Endothelial cell of umbilical vein (primary cell): ENCODE data around the gene IRF3. TPM values are rescaled to one million over a fixed set of nuclear protein-coding genes. Genes with fewer than 3 reads are reported as not detected.

Experiments used
- BruUV-seq: library from RNA; stranded (reverse); fragments of 400-500 nt; replicated peaks from 2 replicates; lab custom pipeline; 2021; lab: Mats Ljungman, UMichigan
- CTCF ChIA-PET: fragments of 300-600, 350-600 bp; sonication (Branson Sonifier 250); formaldehyde crosslinking; loops from one replicate; lab custom pipeline; 2021; ENCODE audit warnings: antibody characterized with exemption, inconsistent platforms; lab: Charles Lee
- POLR2A ChIA-PET: fragments of 300-600, 350-600 bp; sonication (Branson Sonifier 250); formaldehyde crosslinking; loops from one replicate; lab custom pipeline; 2021; ENCODE audit warnings: antibody characterized with exemption, inconsistent platforms; lab: Charles Lee
- DNase-seq: peaks from one replicate; pipeline ENCODE4 v3.0.0-alpha.2; 2011; ENCODE audit warnings: low read depth, low spot score
- FAIRE-seq: peaks from 2 replicates; lab custom pipeline; 2011; peaks lifted over from hg19 to GRCh38; lab: Jason Lieb, UNC
- H2AFZ ChIP-seq: 2 replicates; pipeline ENCODE4 v1.6.0; 2012; ENCODE audit warnings: low read depth, low read length, control low read depth, inconsistent platforms
- H3K27ac ChIP-seq: 2 replicates; pipeline ENCODE4 v1.5.1; 2011; ENCODE audit warnings: low read depth, mild to moderate bottlenecking, control low read depth, low read length, moderate library complexity; ENCODE audit not compliant: insufficient read depth
- H3K27me3 ChIP-seq, 2 experiments: 2 replicates each; pipeline versions ENCODE4 v1.6.0 to v1.6.1; 2011; ENCODE audit warnings: low read length in 2 of 2, mixed read lengths in 1 of 2; ENCODE audit not compliant: control insufficient read depth in 2 of 2, insufficient read depth in 2 of 2
- H3K36me3 ChIP-seq, 2 experiments: 2 replicates in 1 of 2; 3 replicates in 1 of 2; pipeline ENCODE4 v1.5.1; 2011; ENCODE audit warnings: low read length in 2 of 2, mild to moderate bottlenecking in 1 of 2, moderate library complexity in 1 of 2; ENCODE audit not compliant: control insufficient read depth in 2 of 2, insufficient read depth in 2 of 2; ENCODE audit errors: extremely low read depth in 1 of 2
- H3K4me1 ChIP-seq: 3 replicates; pipeline ENCODE4 v1.5.1; 2011; ENCODE audit warnings: mild to moderate bottlenecking, low read length; ENCODE audit not compliant: control insufficient read depth, insufficient read depth; ENCODE audit errors: extremely low read depth
- H3K4me2 ChIP-seq: 2 replicates; pipeline ENCODE4 v1.6.1; 2011; ENCODE audit warnings: low read length, control low read depth, mixed read lengths; ENCODE audit not compliant: insufficient read depth
- H3K4me3 ChIP-seq, 3 experiments: fragments of 200-600 bp in 1 of 3; sonication (generic), shearing (Covaris generic) in 1 of 3; replicated peaks in 1 of 3; 2 replicates each; pipeline ENCODE4 v1.5.1; 2011 to 2016; ENCODE audit warnings: control low read depth in 3 of 3, low read length in 3 of 3, mild to moderate bottlenecking in 2 of 3, inconsistent platforms in 1 of 3, low read depth in 1 of 3, moderate library complexity in 1 of 3; ENCODE audit not compliant: insufficient read depth in 1 of 3
- H3K79me2 ChIP-seq: 2 replicates; pipeline ENCODE4 v1.6.0; 2012; ENCODE audit warnings: low read length, inconsistent platforms; ENCODE audit not compliant: control insufficient read depth, insufficient read depth
- H3K9ac ChIP-seq: replicated peaks from 2 replicates; pipeline ENCODE3; 2011; ENCODE audit warnings: low read length, control low read depth; ENCODE audit not compliant: insufficient read depth; ENCODE audit errors: extremely low read depth
- H3K9me1 ChIP-seq: replicated peaks from 3 replicates; pipeline ENCODE4 v1.6.0; 2011; ENCODE audit warnings: mild to moderate bottlenecking, low read length; ENCODE audit not compliant: control insufficient read depth, insufficient read depth; ENCODE audit errors: extremely low read depth
- H3K9me3 ChIP-seq: replicated peaks from 2 replicates; pipeline ENCODE4 v1.5.1; 2012; ENCODE audit warnings: low read length, inconsistent platforms; ENCODE audit not compliant: control insufficient read depth, insufficient read depth
- H4K20me1 ChIP-seq: replicated peaks from 2 replicates; pipeline ENCODE3; 2011; ENCODE audit warnings: mild to moderate bottlenecking, low read length; ENCODE audit not compliant: control insufficient read depth, insufficient read depth; ENCODE audit errors: extremely low read depth
- CTCF ChIP-seq, 2 donors: IDR thresholded peaks; 1 replicate in 1 of 2; 2 replicates in 1 of 2; pipeline ENCODE4 v1.5.1; 2011; ENCODE audit warnings: low read length in 2 of 2, mild to moderate bottlenecking in 2 of 2, moderate library complexity in 2 of 2, control low read depth in 1 of 2, inconsistent platforms in 1 of 2, low read depth in 1 of 2; ENCODE audit not compliant: insufficient read depth in 1 of 2; ENCODE audit errors: extremely low read depth in 1 of 2
- EZH2 ChIP-seq: IDR thresholded peaks from 2 replicates; pipeline ENCODE4 v1.6.1; 2012; ENCODE audit warnings: borderline replicate concordance, low read depth, mild to moderate bottlenecking, moderate library complexity, low read length, inconsistent platforms; ENCODE audit not compliant: severe bottlenecking
- FOS ChIP-seq: IDR thresholded peaks from 2 replicates; pipeline ENCODE4 v1.6.1; 2011; ENCODE audit warnings: mild to moderate bottlenecking, low read length, moderate library complexity, borderline replicate concordance; ENCODE audit not compliant: insufficient read depth
- GATA2 ChIP-seq: IDR thresholded peaks from 2 replicates; pipeline ENCODE4 v1.7.0; 2011; ENCODE audit warnings: low read depth, mild to moderate bottlenecking, moderate library complexity, mixed read lengths, low read length; ENCODE audit not compliant: insufficient read length, insufficient read depth
- JUN ChIP-seq: IDR thresholded peaks from 2 replicates; pipeline ENCODE4 v1.6.1; 2011; ENCODE audit warnings: borderline replicate concordance, low read depth; ENCODE audit not compliant: insufficient read length, insufficient read depth
- MAX ChIP-seq: IDR thresholded peaks from 2 replicates; pipeline ENCODE4 v1.6.1; 2011; ENCODE audit not compliant: insufficient read depth, insufficient read length
- MYC ChIP-seq: IDR thresholded peaks from one replicate; pipeline ENCODE4 v1.6.1; 2011; ENCODE audit warnings: mild to moderate bottlenecking, low read depth, low read length
- POLR2A ChIP-seq: IDR thresholded peaks from 2 replicates; pipeline ENCODE4 v1.6.1; 2012; ENCODE audit warnings: low read depth, mild to moderate bottlenecking, control low read depth, low read length
- POLR2AphosphoS5 ChIP-seq: IDR thresholded peaks from 2 replicates; pipeline ENCODE4 v1.6.1; 2012; ENCODE audit warnings: low read depth, mild to moderate bottlenecking, control low read depth, low read length, moderate library complexity; ENCODE audit not compliant: insufficient read depth
- dilution Hi-C: fragments of 300-500 bp; cut with MboI; formaldehyde crosslinking; loops from one replicate; pipeline ENCODE4 v1.15.0; 2019; ENCODE audit warnings: low sequenced_read_pairs; ENCODE audit not compliant: extremely low pct_ligation_motif_present
- intact Hi-C: fragments of 100-400 bp; cut with micrococcal nuclease; formaldehyde crosslinking; loops from one replicate; pipeline ENCODE4 v1.10.0; 2022
- polyA plus RNA-seq, 4 experiments: library from polyadenylated mRNA; depleted of rRNA in 3 of 4; stranded (reverse) in 3 of 4; unstranded in 1 of 4; fragments of >200 nt; gene quantifications; 2 replicates each; pipeline versions ENCODE4 v1.2.1 to v1.2.3, GENCODE V29; 2011 to 2012; ENCODE audit warnings: missing spikeins in 1 of 4
- total RNA-seq: library from RNA; stranded (reverse); gene quantifications from 2 replicates; pipeline ENCODE4 v1.2.3, GENCODE V29; 2021

IRF3 gene
- total and polyA plus RNA-seq, 2 donors (not counting 3 experiments of a cell fraction or from before 2014, with no cell fraction given), result 64.8 to 73.5 TPM

GRCh38 chr19:49651820-49652550 is 13.7 kb downstream of the IRF3 start:
- DNase-seq (no peak), FAIRE-seq (no peak)
- BruUV-seq, result no TSS peak
- no peak overlapping the region for H3K9ac ChIP-seq
- intact Hi-C loops (no loop called here), dilution Hi-C loops (no loop called here)
- POLR2A ChIA-PET, result no interaction called here
- H3K9me1 ChIP-seq, result no peaks in the 10 kb centered on the region
- no peak overlapping the region for H3K4me2 ChIP-seq
- H3K9me3 ChIP-seq, result no peaks in the 10 kb centered on the region
- no peaks in the 10 kb centered on the region for H3K27me3 ChIP-seq
- no peak overlapping the region for H2AFZ ChIP-seq
- H3K4me3 ChIP-seq, result no peak overlapping the region
- no peaks in the 10 kb centered on the region for H3K4me1 ChIP-seq
- CTCF ChIA-PET, result no interaction called here
- TF ChIP-seq FOS, result no peak
- no peak for TF ChIP-seq MYC
- TF ChIP-seq JUN, result no peak
- TF ChIP-seq POLR2AphosphoS5, result no peak
- no peak for TF ChIP-seq MAX
- TF ChIP-seq EZH2, result no peak
- TF ChIP-seq POLR2A, result no peak
- no peak for TF ChIP-seq CTCF (IDR thresholded peaks at IDR 0.05; ENCODE audit: extremely low read depth in 1 of 2, insufficient read depth in 1 of 2, low read depth in 1 of 2, low read length in 2 of 2)
- TF ChIP-seq GATA2, result no peak
- H3K79me2 ChIP-seq, result peaks cover 7% of the 10 kb centered on the region
- H3K27ac ChIP-seq, result no peak overlapping the region
- H3K36me3 ChIP-seq, result peaks cover 14 to 56% of the 10 kb centered on the region in 2 experiments
- H4K20me1 ChIP-seq, result no peaks in the 10 kb centered on the region
